CD4-positive, alpha-beta memory T cell (primary cell): ENCODE data around the gene MRPL51. TPM values are rescaled to one million over a fixed set of nuclear protein-coding genes. Genes with fewer than 3 reads are reported as not detected.
A peak's percentile ranks its signal among the peaks of the same experiment; 100 is the strongest.

ENCODE experiments used
- CTCF ChIA-PET: fragments of 350-600 bp; sonication (Branson Sonifier 250); formaldehyde crosslinking; loops from one replicate; lab custom pipeline; 2021; ENCODE audit warnings: inconsistent platforms; ENCODE audit not compliant: partially characterized antibody; lab: Charles Lee
- POLR2A ChIA-PET: fragments of 350-600 bp; sonication (Branson Sonifier 250); formaldehyde crosslinking; loops from one replicate; lab custom pipeline; 2021; ENCODE audit not compliant: partially characterized antibody; lab: Charles Lee
- DNase-seq, 5 donors: peaks; one replicate each; pipeline versions ENCODE4 v3.0.0 to v3.0.0-alpha.2; 2020 to 2022; ENCODE audit warnings: mixed read lengths in 1 of 5
- H3K27ac ChIP-seq: one replicate; pipeline ENCODE4 v1.7.0; 2013; ENCODE audit warnings: low read depth, low read length
- H3K27me3 ChIP-seq: 2 replicates; pipeline ENCODE4 v1.7.0; 2013; ENCODE audit warnings: mild to moderate bottlenecking, low read length, moderate library complexity; ENCODE audit not compliant: insufficient read depth
- H3K36me3 ChIP-seq: 2 replicates; pipeline ENCODE4 v1.7.0; 2013; ENCODE audit warnings: mild to moderate bottlenecking, low read length, moderate library complexity; ENCODE audit not compliant: insufficient read depth
- H3K4me1 ChIP-seq: 2 replicates; pipeline ENCODE4 v1.7.0; 2013; ENCODE audit warnings: mild to moderate bottlenecking, low read length, moderate library complexity; ENCODE audit not compliant: insufficient read depth
- H3K4me3 ChIP-seq, 2 donors: one replicate each; pipeline ENCODE4 v1.7.0; 2013; ENCODE audit warnings: low read length in 2 of 2, mild to moderate bottlenecking in 1 of 2
- H3K9me3 ChIP-seq, 2 donors: one replicate each; pipeline ENCODE4 v1.7.0; 2013; ENCODE audit warnings: low read length in 2 of 2, control low read depth in 1 of 2; ENCODE audit not compliant: control insufficient read depth in 1 of 2
- H3K27ac Mint-ChIP-seq, 7 donors: one replicate each; pipeline ENCODE4 v1.8.0; 2020 to 2021; ENCODE audit warnings: mixed read lengths in 7 of 7, mild to moderate bottlenecking in 6 of 7, inconsistent platforms in 3 of 7, moderate library complexity in 3 of 7
- H3K27me3 Mint-ChIP-seq, 2 donors: one replicate each; pipeline ENCODE4 v1.8.0; 2020 to 2021; ENCODE audit warnings: mixed read lengths in 2 of 2
- H3K36me3 Mint-ChIP-seq, 2 donors: one replicate each; pipeline ENCODE4 v1.8.0; 2020 to 2021; ENCODE audit warnings: mixed read lengths in 2 of 2, inconsistent platforms in 1 of 2, mild to moderate bottlenecking in 1 of 2
- H3K4me1 Mint-ChIP-seq, 4 donors: one replicate each; pipeline ENCODE4 v1.8.0; 2020 to 2021; ENCODE audit warnings: mixed read lengths in 4 of 4, mild to moderate bottlenecking in 1 of 4
- H3K4me3 Mint-ChIP-seq, 8 donors: one replicate each; pipeline ENCODE4 v1.8.0; 2020 to 2021; ENCODE audit warnings: mixed read lengths in 8 of 8, mild to moderate bottlenecking in 7 of 8, moderate library complexity in 6 of 8, inconsistent platforms in 3 of 8
- H3K9me3 Mint-ChIP-seq, 8 donors: one replicate each; pipeline ENCODE4 v1.8.0; 2020 to 2021; ENCODE audit warnings: mixed read lengths in 8 of 8, mild to moderate bottlenecking in 5 of 8, inconsistent platforms in 3 of 8, moderate library complexity in 1 of 8
- intact Hi-C: fragments of 100-400 bp; cut with micrococcal nuclease; formaldehyde crosslinking; loops from one replicate; pipeline ENCODE4 v1.15.1; 2023
- polyA plus RNA-seq, 2 donors: library from polyadenylated mRNA; unstranded; fragments of 300-500 nt; fragmentation: Illumina TruSeq; gene quantifications; one replicate each; pipeline ENCODE4 v1.2.3, GENCODE V29; 2021
- total RNA-seq, 2 experiments: library from RNA; stranded (reverse); gene quantifications; one replicate each; pipeline ENCODE4 v1.2.3, GENCODE V29; 2021

The MRPL51 gene
- total and polyA plus RNA-seq, 4 experiments from 2014 or later = 85.1 to 205 (median 144) TPM

DNA sequence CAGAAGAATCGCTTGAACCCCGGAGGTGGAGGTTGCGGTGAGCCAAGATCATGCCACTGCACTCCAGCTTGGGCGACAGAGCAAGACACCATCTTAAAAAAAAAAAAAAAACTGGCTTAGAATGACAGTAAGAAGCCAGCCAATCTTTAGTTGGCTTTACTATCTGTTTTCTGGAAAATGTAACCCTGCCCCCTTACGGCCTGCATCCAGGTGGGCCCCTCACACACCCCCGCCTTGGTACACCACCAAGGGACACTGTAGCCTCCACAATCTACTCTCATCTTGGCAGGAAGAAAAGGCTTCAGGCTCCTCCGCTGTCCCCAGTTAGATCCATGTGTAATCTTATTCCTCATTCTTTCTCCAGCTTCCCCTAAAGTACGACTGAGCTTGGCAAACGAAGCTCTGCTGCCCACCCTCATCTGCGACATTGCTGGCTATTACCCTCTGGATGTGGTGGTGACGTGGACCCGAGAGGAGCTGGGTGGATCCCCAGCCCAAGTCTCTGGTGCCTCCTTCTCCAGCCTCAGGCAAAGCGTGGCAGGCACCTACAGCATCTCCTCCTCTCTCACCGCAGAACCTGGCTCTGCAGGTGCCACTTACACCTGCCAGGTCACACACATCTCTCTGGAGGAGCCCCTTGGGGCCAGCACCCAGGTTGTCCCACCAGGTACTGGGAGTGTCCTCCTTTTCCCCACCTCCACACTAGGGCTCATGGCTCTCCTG lies 34.6 kb downstream of the MRPL51 start:
- Histone ChIP-seq H3K27ac (peak overlapping the region; percentile 33), H3K9me3 (no peaks in the 10 kb centered on the region), H3K36me3 (peaks cover 40% of the 10 kb centered on the region), H3K4me1 (peaks cover 77% of the 10 kb centered on the region), H3K4me3 (no peak overlapping the region), H3K27me3 (no peaks in the 10 kb centered on the region)
- H3K27ac Mint-ChIP-seq = peak overlapping the region; percentile 81 to 93 (median 88)
- peaks cover 59 to 87% (median 73%) of the 10 kb centered on the region in 4 donors for H3K4me1 Mint-ChIP-seq
- peak overlapping the region in 3 of 8 donors; percentile 36 to 51 (median 37) for H3K4me3 Mint-ChIP-seq
- ChIA-PET CTCF (interaction anchor here (4.1 to 10.5 kb wide), 4 partner anchors 10 to 122 kb away, joined by 15 to 341 read pairs (median 190); partner anchors contain the start of genes CD27 and TAPBPL), POLR2A (interaction anchor here (1.3 to 10.7 kb wide), 6 partner anchors 9 to 77 kb away, joined by 4 to 728 read pairs (median 138); partner anchors contain the start of genes CD27, GAPDH, MRPL51 and NCAPD2)
- H3K27me3 Mint-ChIP-seq = no peaks in the 10 kb centered on the region
- DNase-seq = no peak
- H3K36me3 Mint-ChIP-seq = peaks cover 50 to 71% of the 10 kb centered on the region in 2 donors
- intact Hi-C loops = no loop called here
- H3K9me3 Mint-ChIP-seq = no peaks in the 10 kb centered on the region

DNA sequence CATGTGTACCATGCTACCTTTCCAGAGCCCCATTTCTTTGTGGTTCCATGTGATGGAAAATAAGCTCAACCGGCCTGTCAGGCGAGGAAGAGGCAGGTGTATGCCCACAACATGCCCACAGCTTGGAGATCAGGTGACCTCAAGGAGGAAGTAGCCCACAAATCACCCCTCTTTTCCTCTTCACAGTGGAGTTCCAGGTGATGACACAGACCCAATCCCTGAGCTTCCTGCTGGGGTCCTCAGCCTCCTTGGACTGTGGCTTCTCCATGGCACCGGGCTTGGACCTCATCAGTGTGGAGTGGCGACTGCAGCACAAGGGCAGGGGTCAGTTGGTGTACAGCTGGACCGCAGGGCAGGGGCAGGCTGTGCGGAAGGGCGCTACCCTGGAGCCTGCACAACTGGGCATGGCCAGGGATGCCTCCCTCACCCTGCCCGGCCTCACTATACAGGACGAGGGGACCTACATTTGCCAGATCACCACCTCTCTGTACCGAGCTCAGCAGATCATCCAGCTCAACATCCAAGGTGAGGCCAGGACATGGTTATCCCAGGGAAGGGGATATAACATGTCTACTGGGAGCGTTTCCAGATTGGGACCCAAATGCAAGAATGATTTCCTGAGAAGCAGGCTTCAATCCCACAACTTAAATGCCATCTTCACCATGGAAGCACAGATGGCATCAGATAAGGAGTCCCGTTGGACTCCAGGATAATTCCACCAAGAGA lies 35.7 kb downstream of the MRPL51 start:
- H3K4me3 ChIP-seq = no peak overlapping the region
- H3K27me3 ChIP-seq = no peaks in the 10 kb centered on the region
- H3K36me3 ChIP-seq = peaks cover 40% of the 10 kb centered on the region
- H3K27me3 Mint-ChIP-seq = no peaks in the 10 kb centered on the region
- CTCF ChIA-PET = interaction anchor here (0.8 to 10.5 kb wide), 6 partner anchors 8 to 82 kb away, joined by 3 to 134 read pairs (median 5); partner anchors contain the start of genes CD27 and VAMP1
- H3K9me3 Mint-ChIP-seq = no peaks in the 10 kb centered on the region
- H3K4me1 ChIP-seq = peaks cover 77% of the 10 kb centered on the region
- intact Hi-C loops = no loop called here
- POLR2A ChIA-PET = interaction anchor here (0.5 to 10.7 kb wide), 10 partner anchors 8 to 232 kb away, joined by 3 to 728 read pairs (median 5); partner anchors contain the start of genes CD27, TAPBPL, VAMP1 and ZNF384
- H3K4me1 Mint-ChIP-seq = peaks cover 54 to 86% (median 72%) of the 10 kb centered on the region in 4 donors
- no peak for DNase-seq
- H3K27ac Mint-ChIP-seq = peak overlapping the region; percentile 54 to 99 (median 76)
- peaks cover 54 to 73% of the 10 kb centered on the region in 2 donors for H3K36me3 Mint-ChIP-seq
- no peak overlapping the region for H3K4me3 Mint-ChIP-seq
- no peak overlapping the region for H3K27ac ChIP-seq
- no peaks in the 10 kb centered on the region for H3K9me3 ChIP-seq

DNA sequence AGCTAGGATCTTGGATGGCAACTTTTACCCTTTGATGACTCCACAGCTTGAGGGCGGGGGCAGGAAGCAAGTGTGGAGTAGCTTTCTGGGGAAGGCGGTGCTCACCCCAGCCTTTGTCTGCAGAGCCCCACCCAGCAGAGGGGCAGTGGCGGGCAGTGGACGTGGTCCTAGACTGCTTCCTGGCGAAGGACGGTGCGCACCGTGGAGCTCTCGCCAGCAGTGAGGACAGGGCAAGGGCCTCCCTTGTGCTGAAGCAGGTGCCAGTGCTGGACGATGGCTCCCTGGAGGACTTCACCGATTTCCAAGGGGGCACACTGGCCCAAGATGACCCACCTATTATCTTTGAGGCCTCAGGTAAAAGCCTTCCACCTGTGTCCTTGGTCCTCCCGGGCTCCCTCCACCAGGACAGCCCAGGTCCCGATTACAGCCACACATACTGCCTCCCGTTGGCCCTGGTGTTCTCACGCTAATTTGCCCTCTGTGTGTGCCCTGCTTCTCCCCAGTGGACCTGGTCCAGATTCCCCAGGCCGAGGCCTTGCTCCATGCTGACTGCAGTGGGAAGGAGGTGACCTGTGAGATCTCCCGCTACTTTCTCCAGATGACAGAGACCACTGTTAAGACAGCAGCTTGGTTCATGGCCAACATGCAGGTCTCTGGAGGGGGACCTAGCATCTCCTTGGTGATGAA lies 40.0 kb downstream of the MRPL51 start:
- H3K4me1 ChIP-seq = peaks cover 66% of the 10 kb centered on the region
- no peaks in the 10 kb centered on the region for H3K9me3 ChIP-seq
- H3K4me3 Mint-ChIP-seq = peak overlapping the region; percentile 96 to 100 (median 98)
- H3K27me3 Mint-ChIP-seq = no peaks in the 10 kb centered on the region
- peak overlapping the region; percentile 99 for H3K27ac ChIP-seq
- peaks cover 48 to 69% of the 10 kb centered on the region in 2 donors for H3K36me3 Mint-ChIP-seq
- POLR2A ChIA-PET = interaction anchor here (1.5 to 18.0 kb wide), 12 partner anchors 8 to 117 kb away, joined by 5 to 728 read pairs (median 36); partner anchors contain the start of genes GAPDH, MRPL51 and VAMP1
- CTCF ChIA-PET = interaction anchor here (1.4 to 15.4 kb wide), 7 partner anchors 10 to 117 kb away, joined by 4 to 247 read pairs (median 11); partner anchors contain the start of gene VAMP1
- H3K9me3 Mint-ChIP-seq = no peaks in the 10 kb centered on the region
- no peaks in the 10 kb centered on the region for H3K27me3 ChIP-seq
- H3K36me3 ChIP-seq = peaks cover 36% of the 10 kb centered on the region
- intact Hi-C loops = loop anchor here (1.0 kb wide), 2 partner anchors 8 to 9 kb away; partner anchors contain the start of gene CD27
- H3K4me3 ChIP-seq = peak overlapping the region; percentile 80
- H3K4me1 Mint-ChIP-seq = peaks cover 37 to 75% (median 59%) of the 10 kb centered on the region in 4 donors
- no peak for DNase-seq
- H3K27ac Mint-ChIP-seq = peak overlapping the region; percentile 95 to 99 (median 99)

DNA sequence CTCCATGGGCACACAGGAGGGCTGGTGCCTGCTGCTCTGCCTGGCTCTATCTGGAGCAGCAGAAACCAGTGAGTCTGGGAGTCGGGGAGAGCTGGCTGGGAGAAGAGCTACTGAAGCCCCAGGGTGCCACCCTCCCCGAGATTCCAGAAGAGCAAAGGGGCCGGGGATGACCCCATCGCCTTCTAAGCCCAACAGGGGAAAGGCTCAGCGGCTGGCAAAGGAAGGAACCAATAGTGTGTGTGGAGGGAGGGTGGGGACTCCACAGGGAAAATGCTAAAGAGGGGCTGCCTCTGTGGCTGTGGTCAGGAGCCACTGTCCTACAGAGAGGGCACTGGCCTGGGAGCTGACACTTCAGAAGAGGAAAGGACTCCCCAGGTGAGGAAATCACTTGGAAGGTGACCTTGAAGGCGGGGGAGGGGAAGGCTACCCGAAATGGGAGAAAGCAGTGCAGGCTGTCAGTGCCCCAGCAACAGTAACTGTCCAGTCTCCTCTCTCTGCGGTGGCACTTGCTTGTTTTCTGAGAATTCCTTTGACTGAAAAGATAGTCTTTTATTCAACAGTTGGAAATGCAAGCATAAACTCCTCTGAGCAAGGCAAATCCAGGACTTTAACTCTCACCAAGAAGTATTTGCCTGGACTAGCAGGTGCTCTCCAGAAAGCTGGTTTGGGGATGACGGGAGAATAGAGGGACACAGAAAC lies 40.7 kb downstream of the MRPL51 start:
- ChIA-PET CTCF (interaction anchor here (1.4 to 15.4 kb wide), 7 partner anchors 10 to 116 kb away, joined by 4 to 247 read pairs (median 11); partner anchors contain the start of gene VAMP1), POLR2A (interaction anchor here (1.0 to 18.0 kb wide), 19 partner anchors 9 to 399 kb away, joined by 3 to 728 read pairs (median 13); partner anchors contain the start of genes CDCA3, COPS7A, GAPDH and MRPL51)
- Histone ChIP-seq H3K27ac (peak overlapping the region; percentile 99), H3K9me3 (no peaks in the 10 kb centered on the region), H3K4me1 (peaks cover 68% of the 10 kb centered on the region), H3K4me3 (peak overlapping the region; percentile 80), H3K36me3 (peaks cover 29% of the 10 kb centered on the region), H3K27me3 (no peaks in the 10 kb centered on the region)
- H3K4me3 Mint-ChIP-seq = peak overlapping the region; percentile 96 to 100 (median 98)
- H3K36me3 Mint-ChIP-seq = peaks cover 51 to 74% of the 10 kb centered on the region in 2 donors
- H3K27me3 Mint-ChIP-seq = no peaks in the 10 kb centered on the region
- no peaks in the 10 kb centered on the region for H3K9me3 Mint-ChIP-seq
- peak overlapping the region; percentile 95 to 99 (median 99) for H3K27ac Mint-ChIP-seq
- H3K4me1 Mint-ChIP-seq = peaks cover 43 to 77% (median 64%) of the 10 kb centered on the region in 4 donors
- DNase-seq = peak in 1 of 5 donors; percentile 53
- intact Hi-C loops = loop anchor here (1.0 kb wide), 2 partner anchors 8 to 9 kb away; partner anchors contain the start of gene CD27

DNA sequence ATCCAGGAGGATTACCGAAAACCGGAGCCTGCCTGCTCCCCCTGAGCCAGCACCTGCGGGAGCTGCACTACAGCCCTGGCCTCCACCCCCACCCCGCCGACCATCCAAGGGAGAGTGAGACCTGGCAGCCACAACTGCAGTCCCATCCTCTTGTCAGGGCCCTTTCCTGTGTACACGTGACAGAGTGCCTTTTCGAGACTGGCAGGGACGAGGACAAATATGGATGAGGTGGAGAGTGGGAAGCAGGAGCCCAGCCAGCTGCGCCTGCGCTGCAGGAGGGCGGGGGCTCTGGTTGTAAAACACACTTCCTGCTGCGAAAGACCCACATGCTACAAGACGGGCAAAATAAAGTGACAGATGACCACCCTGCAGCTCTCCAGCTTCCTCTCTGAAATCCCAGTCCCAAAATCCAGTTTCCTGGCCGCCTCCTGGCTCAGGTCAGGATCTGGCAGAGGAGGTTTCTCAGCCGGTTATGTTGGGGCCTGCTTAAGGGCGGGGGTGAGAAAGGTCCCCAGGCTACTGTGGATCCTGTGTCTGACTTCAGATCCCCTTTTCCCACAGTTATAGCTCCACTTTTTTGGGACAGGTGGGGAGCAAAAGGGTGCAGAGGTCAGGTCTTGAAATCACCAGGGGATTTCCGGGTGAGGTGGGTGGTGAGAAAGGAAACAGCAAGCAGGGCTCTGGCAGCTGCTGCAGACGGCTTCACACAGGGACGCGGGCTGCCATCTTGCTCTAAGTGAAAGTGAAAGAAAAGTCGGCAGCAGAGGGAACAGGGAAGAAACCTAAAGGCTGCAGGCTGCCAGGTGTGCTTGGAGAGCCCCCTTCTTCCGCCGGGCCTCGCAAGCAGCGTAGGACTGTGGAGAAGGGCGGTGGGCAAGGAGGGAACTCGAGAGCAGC lies 41.5 kb downstream of the MRPL51 start, which contains the start of gene TAPBPL:
Gene TAPBPL, plus strand, starts transcription at position 695 of the 897 bp plus-strand sequence. CDS start 207 bp downstream, outside the sequence.
- ChIA-PET POLR2A (interaction anchor here (0.6 to 18.0 kb wide), 23 partner anchors 9 to 400 kb away, joined by 3 to 728 read pairs (median 10); partner anchors contain the start of genes CDCA3, COPS7A, GAPDH and MRPL51), CTCF (interaction anchor here (0.9 to 15.4 kb wide), 8 partner anchors 11 to 115 kb away, joined by 3 to 247 read pairs (median 8); partner anchors contain the start of gene VAMP1)
- H3K36me3 Mint-ChIP-seq = peaks cover 50 to 74% of the 10 kb centered on the region in 2 donors

More for the DNA sequence above, 41.5 kb downstream of the MRPL51 start, which contains the start of gene TAPBPL:
- peaks cover 68% of the 10 kb centered on the region for H3K4me1 ChIP-seq
- peak within 1 kb of the TSS; percentile 99 for H3K27ac ChIP-seq
- H3K9me3 ChIP-seq = no peaks in the 10 kb centered on the region
- H3K4me3 ChIP-seq = peak within 1 kb of the TSS; percentile 80
- DNase-seq = peak; percentile 85 to 94 (median 86)
- Mint-ChIP-seq H3K27me3 (no peaks in the 10 kb centered on the region), H3K4me3 (peak within 1 kb of the TSS; percentile 96 to 100 (median 98)), H3K9me3 (no peaks in the 10 kb centered on the region), H3K4me1 (peaks cover 45 to 79% (median 64%) of the 10 kb centered on the region in 4 donors), H3K27ac (peak within 1 kb of the TSS; percentile 95 to 99 (median 99))
- no peaks in the 10 kb centered on the region for H3K27me3 ChIP-seq
- intact Hi-C loops = loop anchor here (1.0 kb wide), 2 partner anchors 7 to 10 kb away; partner anchors contain the start of gene CD27
- peaks cover 22% of the 10 kb centered on the region for H3K36me3 ChIP-seq
